ENCODE data around the gene CRIP3. TPM values are rescaled to one million over a fixed set of nuclear protein-coding genes. Genes with fewer than 3 reads are reported as not detected.

CRIP3 gene
- total and polyA plus RNA-seq, 2 of the 4 experiments (the other 2 are of a cell fraction): not detected

DNA sequence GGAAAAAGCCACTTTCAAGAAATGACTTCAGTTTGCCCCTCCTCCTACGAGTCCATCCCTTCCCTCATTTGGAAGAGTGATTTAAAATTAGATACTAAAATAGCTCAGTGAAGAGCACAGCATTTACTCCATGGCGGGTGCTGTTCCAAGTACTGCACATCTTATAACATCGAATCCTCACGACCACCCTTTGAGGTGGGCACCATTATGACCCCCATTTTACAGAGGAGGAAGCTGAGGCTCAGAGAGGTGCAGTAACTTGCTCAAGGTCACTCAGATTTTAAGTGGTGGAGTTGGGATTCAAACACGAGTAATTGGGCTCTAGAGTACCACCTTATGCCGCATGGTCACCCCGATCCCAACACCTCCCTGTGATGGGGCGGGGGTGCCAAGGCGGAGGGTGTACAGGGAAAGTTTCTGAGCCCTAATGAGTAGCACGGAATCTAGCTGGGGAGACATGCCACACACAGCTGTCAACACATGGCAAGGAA, 39.8 kb downstream of the CRIP3 start:
- Histone ChIP-seq H3K14ac (replicated peaks; ENCODE audit: low read depth, low read length) (no peak overlapping the region), H3K23ac (ENCODE audit: low read depth, low read length) (0 out of 2 replicates have a peak overlapping the region, but pooled peaks have one; percentile 43), H3K27ac (ENCODE audit: insufficient read depth, low read length) (no peak overlapping the region), H2BK5ac (ENCODE audit: low read depth, low read length, poor library complexity, severe bottlenecking) (no peak overlapping the region), H3K9me3 (ENCODE audit: control insufficient read depth, insufficient read depth, low read length) (no peaks in the 10 kb centered on the region), H4K5ac (ENCODE audit: low read depth, low read length) (no peak overlapping the region), H2BK120ac (ENCODE audit: low read depth, low read length) (no peak overlapping the region), H3K9me1 (ENCODE audit: insufficient read depth, low read length) (peaks cover 8% of the 10 kb centered on the region), H2AFZ (replicated peaks; ENCODE audit: low read length, poor library complexity) (peak overlapping the region; percentile 87), H3K4me3 (ENCODE audit: insufficient read depth, low read depth, low read length) (no peak overlapping the region), H3K4ac (ENCODE audit: low read depth, low read length) (no peak overlapping the region; the same call in 1 of the 2 replicates), H4K91ac (ENCODE audit: insufficient read depth, low read depth, low read length) (no peak overlapping the region), H3K4me2 (ENCODE audit: low read depth, low read length) (peak overlapping the region; percentile 66; the same call in 1 of the 2 replicates), H3K79me1 (ENCODE audit: low read depth in 1 of 2, low read length in 2 of 2) (no peaks in the 10 kb centered on the region), H3K56ac (ENCODE audit: extremely low read depth, insufficient read depth, low read length) (no peak overlapping the region), H4K8ac (ENCODE audit: low read depth in 2 of 2, low read length in 2 of 2) (no peak overlapping the region), H4K20me1 (ENCODE audit: insufficient read depth, low read length) (no peaks in the 10 kb centered on the region; the same call in 1 of the 2 replicates), H2BK20ac (ENCODE audit: low read depth, low read length) (no peak overlapping the region), H2BK15ac (ENCODE audit: low read depth, low read length) (no peak overlapping the region), H3K27me3 (ENCODE audit: control insufficient read depth, insufficient read depth, low read length) (peaks cover 65% of the 10 kb centered on the region), H3K18ac (ENCODE audit: low read depth, low read length) (no peak overlapping the region), H3K4me1 (ENCODE audit: control insufficient read depth, insufficient read depth, low read length) (peaks cover 2% of the 10 kb centered on the region; the same call in 1 of the 2 replicates), H3K9ac (ENCODE audit: low read depth, low read length) (no peak overlapping the region), H3K36me3 (ENCODE audit: control insufficient read depth, insufficient read depth, low read length) (no peaks in the 10 kb centered on the region), H2AK9ac (replicated peaks; ENCODE audit: low read depth, low read length, poor library complexity) (no peak overlapping the region), H2AK5ac (ENCODE audit: low read depth, low read length) (no peak overlapping the region)
- WGBS, 2 experiments (ENCODE audit: extremely low coverage in 2 of 2, insufficient read length in 1 of 2): no CpG with 5 or more reads among the region's 10 CpGs
- DNase-seq: no peak
- no TSS peak for BruUV-seq (replicated peaks)
- dilution Hi-C loops (cut with HindIII; ENCODE audit: low sequenced_read_pairs, unreplicated experiment): no loop called here
- TF ChIP-seq MAFK (IDR thresholded peaks at IDR 0.05; ENCODE audit: low read depth, low read length) (no peak), MXI1 (IDR thresholded peaks at IDR 0.05; ENCODE audit: borderline replicate concordance, low read depth, low read length) (no peak), CEBPB (IDR thresholded peaks at IDR 0.05; ENCODE audit: low read depth, low read length) (no peak), POLR2A (IDR thresholded peaks at IDR 0.05; ENCODE audit: low read depth, low read length) (no peak), RCOR1 (IDR thresholded peaks at IDR 0.05; ENCODE audit: insufficient replicate concordance, low read length) (no peak), FOS (IDR thresholded peaks at IDR 0.05; ENCODE audit: low read depth, low read length) (no peak), RFX5 (IDR thresholded peaks at IDR 0.05; ENCODE audit: low read depth, low read length) (no peak), RAD21 (IDR thresholded peaks at IDR 0.05; ENCODE audit: low read length) (no peak), BHLHE40 (IDR thresholded peaks at IDR 0.05; ENCODE audit: low read depth, low read length) (no peak), NFE2L2 (IDR thresholded peaks at IDR 0.05; ENCODE audit: low read depth, low read length) (no peak), MAZ (IDR thresholded peaks at IDR 0.05; ENCODE audit: borderline replicate concordance, low read depth, low read length) (no peak), CHD1 (IDR thresholded peaks at IDR 0.05; ENCODE audit: low read depth, low read length) (no peak), SMC3 (IDR thresholded peaks at IDR 0.05; ENCODE audit: low read depth, low read length) (no peak)
- TF ChIP-seq, protein P1, sequence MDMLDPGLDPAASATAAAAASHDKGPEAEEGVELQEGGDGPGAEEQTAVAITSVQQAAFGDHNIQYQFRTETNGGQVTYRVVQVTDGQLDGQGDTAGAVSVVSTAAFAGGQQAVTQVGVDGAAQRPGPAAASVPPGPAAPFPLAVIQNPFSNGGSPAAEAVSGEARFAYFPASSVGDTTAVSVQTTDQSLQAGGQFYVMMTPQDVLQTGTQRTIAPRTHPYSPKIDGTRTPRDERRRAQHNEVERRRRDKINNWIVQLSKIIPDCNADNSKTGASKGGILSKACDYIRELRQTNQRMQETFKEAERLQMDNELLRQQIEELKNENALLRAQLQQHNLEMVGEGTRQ (IDR thresholded peaks at IDR 0.05; ENCODE audit: low read depth, low read length): no peak
- TF ChIP-seq, protein P2, sequence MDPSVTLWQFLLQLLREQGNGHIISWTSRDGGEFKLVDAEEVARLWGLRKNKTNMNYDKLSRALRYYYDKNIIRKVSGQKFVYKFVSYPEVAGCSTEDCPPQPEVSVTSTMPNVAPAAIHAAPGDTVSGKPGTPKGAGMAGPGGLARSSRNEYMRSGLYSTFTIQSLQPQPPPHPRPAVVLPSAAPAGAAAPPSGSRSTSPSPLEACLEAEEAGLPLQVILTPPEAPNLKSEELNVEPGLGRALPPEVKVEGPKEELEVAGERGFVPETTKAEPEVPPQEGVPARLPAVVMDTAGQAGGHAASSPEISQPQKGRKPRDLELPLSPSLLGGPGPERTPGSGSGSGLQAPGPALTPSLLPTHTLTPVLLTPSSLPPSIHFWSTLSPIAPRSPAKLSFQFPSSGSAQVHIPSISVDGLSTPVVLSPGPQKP (IDR thresholded peaks at IDR 0.05; ENCODE audit: borderline replicate concordance, low read depth, low read length): no peak
- TF ChIP-seq, protein P3, sequence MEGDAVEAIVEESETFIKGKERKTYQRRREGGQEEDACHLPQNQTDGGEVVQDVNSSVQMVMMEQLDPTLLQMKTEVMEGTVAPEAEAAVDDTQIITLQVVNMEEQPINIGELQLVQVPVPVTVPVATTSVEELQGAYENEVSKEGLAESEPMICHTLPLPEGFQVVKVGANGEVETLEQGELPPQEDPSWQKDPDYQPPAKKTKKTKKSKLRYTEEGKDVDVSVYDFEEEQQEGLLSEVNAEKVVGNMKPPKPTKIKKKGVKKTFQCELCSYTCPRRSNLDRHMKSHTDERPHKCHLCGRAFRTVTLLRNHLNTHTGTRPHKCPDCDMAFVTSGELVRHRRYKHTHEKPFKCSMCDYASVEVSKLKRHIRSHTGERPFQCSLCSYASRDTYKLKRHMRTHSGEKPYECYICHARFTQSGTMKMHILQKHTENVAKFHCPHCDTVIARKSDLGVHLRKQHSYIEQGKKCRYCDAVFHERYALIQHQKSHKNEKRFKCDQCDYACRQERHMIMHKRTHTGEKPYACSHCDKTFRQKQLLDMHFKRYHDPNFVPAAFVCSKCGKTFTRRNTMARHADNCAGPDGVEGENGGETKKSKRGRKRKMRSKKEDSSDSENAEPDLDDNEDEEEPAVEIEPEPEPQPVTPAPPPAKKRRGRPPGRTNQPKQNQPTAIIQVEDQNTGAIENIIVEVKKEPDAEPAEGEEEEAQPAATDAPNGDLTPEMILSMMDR (conservative IDR thresholded peaks at IDR 0.05; ENCODE audit: low read depth, low read length): no peak
- in situ Hi-C loops (cut with MboI; ENCODE audit: low sequenced_read_pairs): no loop called here
- no peak for ATAC-seq (ENCODE audit: low read depth)
- intact Hi-C loops (cut with micrococcal nuclease): no loop called here
- CTCF ChIA-PET: no interaction called here
- POLR2A ChIA-PET (ENCODE audit: unreplicated experiment): no interaction called here

All from IMR-90 (cell line).